GM19438 (cell line): Measurements from ENCODE around the gene ZNF750.
"Not testable (repeated sequence)": the region's sequence is repeated elsewhere in the genome, so short reads cannot be mapped to it uniquely, and the experiment has no call there.

ENCODE experiments used
- ATAC-seq: cut with Tn5 transposase; IDR thresholded peaks from one replicate; pipeline ENCODE4 v1.9.1; 2021; ENCODE audit warnings: low read depth; ENCODE audit not compliant: unreplicated experiment

ZNF750 gene

GRCh38 chr17:82799591-82799990, 40.2 kb downstream of the ZNF750 start:
- ATAC-seq, result no peak

GRCh38 chr17:82798752-82799151, 41.1 kb downstream of the ZNF750 start:
- no peak for ATAC-seq

GRCh38 chr17:82797061-82797460, 42.8 kb downstream of the ZNF750 start:
- no peak for ATAC-seq

GRCh38 chr17:82795615-82796014, 44.2 kb downstream of the ZNF750 start:
- ATAC-seq, result no peak

GRCh38 chr17:82794781-82795482, 44.9 kb downstream of the ZNF750 start:
- no peak for ATAC-seq

GRCh38 chr17:82793974-82794630, 45.7 kb downstream of the ZNF750 start:
- no peak for ATAC-seq

- no peak for ATAC-seq
These were observed 48.3 kb downstream of the ZNF750 start for GRCh38 chr17:82791532-82791931.

GRCh38 chr17:82790391-82790790, 49.4 kb downstream of the ZNF750 start:
- no peak for ATAC-seq

- no peak for ATAC-seq
These were observed 50.0 kb downstream of the ZNF750 start for GRCh38 chr17:82789806-82790205.

- no peak for ATAC-seq
These were observed 50.7 kb downstream of the ZNF750 start for GRCh38 chr17:82789051-82789592.

GRCh38 chr17:82788206-82789001, 51.4 kb downstream of the ZNF750 start:
- ATAC-seq, result no peak

GRCh38 chr17:82787081-82787848, 52.6 kb downstream of the ZNF750 start:
- no peak for ATAC-seq

- ATAC-seq, result no peak
These were observed 53.4 kb downstream of the ZNF750 start for GRCh38 chr17:82786427-82786826.

GRCh38 chr17:82785581-82785980, 54.2 kb downstream of the ZNF750 start:
- ATAC-seq, result not testable (repeated sequence)

GRCh38 chr17:82783498-82783897, 56.3 kb downstream of the ZNF750 start:
- ATAC-seq, result no peak

- no peak for ATAC-seq
These were observed 57.1 kb downstream of the ZNF750 start for GRCh38 chr17:82782657-82783207.

GRCh38 chr17:82781894-82782274, 57.9 kb downstream of the ZNF750 start:
- ATAC-seq, result no peak

GRCh38 chr17:82780971-82781893, 58.6 kb downstream of the ZNF750 start:
- no peak for ATAC-seq

GRCh38 chr17:82780195-82780594, 59.6 kb downstream of the ZNF750 start:
- no peak for ATAC-seq
